8988T (cell line): ENCODE measurements around the gene RPP14.

ENCODE experiments used
- DNase-seq: peaks from one replicate; pipeline ENCODE4 v3.0.0; 2011

The RPP14 gene

DNA sequence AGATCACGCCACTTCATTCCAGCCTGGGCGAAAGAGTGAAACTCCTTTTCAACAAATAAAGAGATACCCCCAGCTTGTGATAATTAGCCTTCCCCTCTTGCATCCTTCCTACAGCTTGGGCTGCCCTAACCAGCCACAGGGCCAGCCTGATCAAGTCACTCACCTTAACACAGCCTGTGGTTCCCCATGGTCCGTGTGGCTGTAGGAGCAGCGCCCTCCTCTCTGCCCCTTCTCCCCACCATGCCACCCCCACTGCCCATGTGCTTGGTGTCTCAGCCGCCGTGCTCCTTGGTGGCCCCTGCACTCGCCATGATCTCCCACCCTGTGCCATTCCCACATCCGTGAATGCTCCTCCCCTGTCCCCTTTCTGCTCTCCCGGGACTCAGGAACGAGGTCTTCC, 13.2 kb upstream of the RPP14 start:
- no peak for DNase-seq

GRCh38 chr3:58293516-58293915, 12.5 kb upstream of the RPP14 start:
- no peak for DNase-seq

DNA sequence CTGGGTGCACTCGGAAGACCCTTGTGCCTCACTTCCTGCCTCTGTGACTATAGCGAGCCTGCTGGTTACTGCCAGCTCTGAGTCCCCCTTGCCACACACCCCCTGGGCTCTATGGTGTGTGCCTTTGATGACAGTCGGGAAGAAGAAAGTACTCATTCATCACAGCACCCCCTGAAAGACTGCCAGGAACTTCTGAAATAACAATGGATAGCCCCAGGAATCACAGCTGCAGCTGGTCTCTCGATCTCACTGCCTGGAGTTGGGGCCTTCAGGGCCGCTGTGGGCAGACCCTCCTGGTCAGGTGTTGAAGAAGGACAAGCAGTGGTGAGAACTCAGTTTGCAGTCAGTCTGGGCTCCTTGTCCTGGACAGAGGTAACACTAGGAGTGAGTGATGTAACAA, 9.8 kb upstream of the RPP14 start:
- no peak for DNase-seq

GRCh38 chr3:58296843-58297242, 9.2 kb upstream of the RPP14 start:
- DNase-seq, result no peak

GRCh38 chr3:58298190-58298589, 7.9 kb upstream of the RPP14 start:
- DNase-seq, result no peak

DNA sequence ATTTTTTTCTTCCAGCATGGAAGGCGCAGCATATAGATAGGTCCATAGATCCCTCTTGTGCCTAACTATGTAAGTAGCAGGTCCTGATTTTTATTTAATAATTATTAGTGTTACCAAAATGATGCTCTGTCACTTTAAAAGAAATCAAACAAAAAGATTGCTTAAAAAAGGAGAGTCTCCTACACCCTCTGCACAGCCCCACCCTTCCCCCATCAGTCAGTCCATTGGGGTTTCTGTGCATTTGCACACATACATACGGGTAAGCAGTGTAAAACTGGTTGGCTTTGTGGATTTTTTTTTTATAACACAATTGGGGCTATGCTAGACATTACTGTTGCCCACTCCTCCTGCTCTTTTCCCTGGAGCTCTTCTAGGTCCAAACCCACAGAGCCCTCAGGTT, 7.0 kb upstream of the RPP14 start:
- no peak for DNase-seq

DNA sequence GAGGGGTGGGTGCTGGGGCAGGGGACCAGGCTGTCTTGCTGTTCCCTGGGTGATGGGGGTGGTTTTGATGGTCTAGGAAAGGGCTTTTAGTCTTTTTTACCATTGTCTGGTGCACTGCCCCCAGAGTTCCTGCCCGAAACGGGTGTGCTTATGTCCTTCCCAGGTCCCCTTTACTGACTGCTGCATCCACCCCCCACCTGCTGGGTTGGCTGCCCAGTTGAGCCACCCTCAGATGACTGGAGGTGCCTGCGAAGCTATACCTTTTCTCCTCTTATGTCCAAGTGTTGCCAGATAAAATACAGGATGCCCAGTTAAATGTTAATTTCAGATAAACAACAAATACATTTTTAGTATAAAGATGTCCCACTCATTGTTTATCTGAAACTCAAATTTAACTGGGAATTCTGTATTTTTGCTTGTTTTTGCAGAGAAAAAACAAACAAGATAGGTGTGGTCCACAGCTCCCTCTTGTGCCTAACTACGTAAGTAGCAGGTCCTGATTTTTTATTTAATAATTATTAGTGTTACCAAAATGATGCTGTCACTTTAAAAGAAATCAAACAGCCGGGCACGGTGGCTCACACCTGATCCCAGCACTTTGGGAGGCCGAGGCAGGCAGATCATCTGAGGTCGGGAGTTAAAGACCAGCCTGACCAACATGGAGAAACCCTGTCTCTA, 6.1 kb upstream of the RPP14 start:
- DNase-seq, result no peak

DNA sequence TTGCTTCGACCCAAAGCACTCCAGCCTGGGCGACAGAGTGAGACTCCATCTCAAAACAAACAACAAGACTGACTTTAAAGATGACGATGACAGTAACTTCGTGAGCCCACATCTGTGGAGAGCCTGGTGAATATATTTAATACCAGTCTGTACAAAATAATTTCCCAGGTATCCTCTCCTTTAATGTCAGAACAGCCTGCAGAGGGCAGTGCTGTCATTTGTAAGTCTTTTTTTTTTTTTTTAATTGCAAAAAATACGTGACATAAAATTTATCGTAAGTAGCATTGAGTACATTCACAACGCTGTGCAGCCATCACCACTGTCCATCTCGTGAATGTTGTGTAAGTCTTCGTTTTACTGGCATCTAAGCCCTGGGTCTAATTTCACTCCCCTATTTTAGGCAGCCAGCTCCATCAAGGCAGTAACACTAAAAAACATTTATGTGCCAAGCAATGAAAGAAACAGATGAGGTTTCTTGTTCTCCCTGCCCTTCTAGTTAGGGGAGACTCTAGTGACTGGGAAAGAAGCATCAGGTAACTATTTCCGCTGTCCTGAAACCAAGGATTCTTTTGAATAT, 1.7 kb downstream of the RPP14 start:
- DNase-seq, result no peak

DNA sequence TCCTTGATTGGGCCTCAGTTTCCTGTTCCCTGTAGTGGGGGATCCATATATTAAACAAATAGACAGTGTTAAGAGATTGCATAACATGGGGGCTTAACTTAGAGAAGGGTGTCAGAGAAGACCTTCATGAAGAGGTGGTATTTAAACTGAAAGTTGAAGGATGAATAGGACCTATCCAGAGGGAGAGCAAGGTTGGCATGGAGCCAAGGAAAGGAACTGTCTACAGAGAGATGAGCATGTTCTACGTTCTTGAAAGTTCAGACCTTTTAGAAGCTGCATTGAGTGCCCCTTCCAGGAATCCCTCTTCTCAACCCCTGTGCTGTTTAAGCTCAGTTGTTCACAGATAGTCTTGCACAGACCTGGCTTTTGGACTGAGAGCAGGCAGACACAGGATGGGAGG, 2.7 kb downstream of the RPP14 start:
- no peak for DNase-seq

- DNase-seq, result no peak
Measured at GRCh38 chr3:58317811-58318210, 11.8 kb downstream of the RPP14 start.

DNA sequence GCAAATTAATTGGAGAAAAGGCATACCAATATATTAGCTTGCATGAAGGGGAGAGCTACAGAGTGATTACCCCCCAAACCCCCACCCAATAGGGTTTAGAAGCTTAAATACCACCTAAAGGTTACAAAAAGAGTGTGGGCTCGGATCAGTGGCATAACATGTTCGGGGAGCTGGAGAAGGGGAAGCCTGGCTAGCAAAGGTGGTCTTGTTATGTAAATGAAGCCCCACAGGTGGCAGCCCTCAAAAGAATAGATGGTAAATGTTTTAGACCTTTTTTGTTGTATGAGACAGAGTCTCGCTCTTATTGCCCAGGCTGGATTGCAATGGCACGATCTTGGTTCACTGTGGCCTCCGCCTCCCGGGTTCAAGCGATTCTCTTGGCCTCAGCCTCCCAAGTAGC, 15.7 kb downstream of the RPP14 start:
- no peak for DNase-seq

DNA sequence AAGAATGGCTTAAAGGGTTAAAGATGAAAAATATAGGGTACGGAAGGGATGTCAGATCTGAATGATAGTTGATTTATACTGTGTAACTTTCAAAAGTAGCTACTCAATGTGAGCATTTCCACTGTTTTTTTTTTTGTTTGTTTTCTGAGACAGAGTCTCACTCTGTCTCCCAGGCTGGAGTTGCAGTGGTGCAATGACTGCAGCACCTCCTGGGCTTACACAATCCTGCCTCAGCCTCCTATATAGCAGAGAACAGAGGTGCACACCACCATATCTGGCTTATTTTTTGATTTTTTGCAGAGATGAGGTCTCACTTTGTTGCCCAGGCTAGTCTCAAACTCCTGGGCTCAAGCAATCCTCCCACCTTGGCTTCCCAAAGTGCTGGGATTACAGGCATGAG, 16.7 kb downstream of the RPP14 start:
- DNase-seq, result no peak

DNA sequence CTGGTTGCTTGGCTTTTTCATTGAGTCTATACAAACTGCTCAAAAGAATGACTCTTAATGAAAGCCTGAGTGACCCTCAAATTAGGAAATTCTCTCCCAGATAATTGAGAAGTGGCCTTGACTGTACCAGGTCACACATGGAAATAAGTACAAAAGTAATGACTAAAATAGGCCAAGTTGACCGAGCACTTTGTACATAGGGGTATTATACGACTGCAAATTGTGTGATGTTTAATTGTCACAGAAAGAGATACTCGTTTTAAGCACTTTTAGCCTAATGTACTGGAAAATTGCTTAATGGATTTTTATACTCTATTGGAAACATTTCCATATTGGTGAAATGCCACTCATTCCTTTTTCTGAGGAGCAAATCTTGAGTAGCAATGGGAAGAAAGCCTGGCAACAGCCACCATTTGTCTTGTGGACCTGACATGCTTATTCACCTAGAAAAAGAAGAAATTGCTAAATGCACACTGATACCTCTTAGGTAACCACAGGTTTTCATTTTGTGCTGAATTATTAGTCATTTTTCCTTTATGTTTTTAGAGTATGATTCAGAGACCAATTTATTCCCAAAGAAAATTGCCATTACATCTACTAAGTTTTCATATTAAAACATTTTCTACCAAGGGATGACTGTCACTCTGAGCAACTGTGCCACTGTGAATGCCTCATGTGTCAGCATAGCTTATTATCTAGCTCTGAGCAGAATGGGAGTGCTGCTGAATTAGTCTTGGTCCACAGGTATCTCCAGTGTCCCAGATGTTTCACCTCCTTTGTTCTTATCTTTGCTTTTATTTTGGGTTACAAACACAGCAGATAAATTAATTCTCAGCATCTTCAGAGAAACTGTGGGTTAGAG, 17.7 kb downstream of the RPP14 start:
- DNase-seq, result no peak

GRCh38 chr3:58324391-58325390, 18.6 kb downstream of the RPP14 start:
- no peak for DNase-seq

DNA sequence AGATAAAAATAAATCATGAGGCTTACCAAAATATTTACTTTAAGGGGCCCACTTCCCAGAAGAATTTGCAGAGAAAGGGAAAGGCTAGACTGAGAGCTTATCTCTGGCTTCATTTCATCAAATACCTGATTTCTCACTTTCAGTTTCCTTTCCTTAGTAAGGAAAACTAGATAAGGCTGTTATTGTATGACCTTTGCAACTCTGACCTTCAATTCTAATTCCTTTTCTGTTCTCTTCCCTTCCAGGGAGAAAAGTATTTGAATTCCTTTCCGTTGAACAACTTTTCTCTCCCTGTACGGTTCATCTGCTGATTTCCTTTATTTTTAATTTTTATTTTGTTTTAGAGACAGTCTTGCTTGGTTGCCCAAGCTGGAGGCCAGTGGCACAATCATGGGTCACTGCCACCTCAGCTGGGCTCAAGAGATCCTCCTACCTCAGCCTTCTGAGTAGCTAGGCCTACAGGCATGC, 19.5 kb downstream of the RPP14 start:
- DNase-seq, result no peak

- DNase-seq, result no peak
Measured at GRCh38 chr3:58326267-58326900, 20.3 kb downstream of the RPP14 start.

DNA sequence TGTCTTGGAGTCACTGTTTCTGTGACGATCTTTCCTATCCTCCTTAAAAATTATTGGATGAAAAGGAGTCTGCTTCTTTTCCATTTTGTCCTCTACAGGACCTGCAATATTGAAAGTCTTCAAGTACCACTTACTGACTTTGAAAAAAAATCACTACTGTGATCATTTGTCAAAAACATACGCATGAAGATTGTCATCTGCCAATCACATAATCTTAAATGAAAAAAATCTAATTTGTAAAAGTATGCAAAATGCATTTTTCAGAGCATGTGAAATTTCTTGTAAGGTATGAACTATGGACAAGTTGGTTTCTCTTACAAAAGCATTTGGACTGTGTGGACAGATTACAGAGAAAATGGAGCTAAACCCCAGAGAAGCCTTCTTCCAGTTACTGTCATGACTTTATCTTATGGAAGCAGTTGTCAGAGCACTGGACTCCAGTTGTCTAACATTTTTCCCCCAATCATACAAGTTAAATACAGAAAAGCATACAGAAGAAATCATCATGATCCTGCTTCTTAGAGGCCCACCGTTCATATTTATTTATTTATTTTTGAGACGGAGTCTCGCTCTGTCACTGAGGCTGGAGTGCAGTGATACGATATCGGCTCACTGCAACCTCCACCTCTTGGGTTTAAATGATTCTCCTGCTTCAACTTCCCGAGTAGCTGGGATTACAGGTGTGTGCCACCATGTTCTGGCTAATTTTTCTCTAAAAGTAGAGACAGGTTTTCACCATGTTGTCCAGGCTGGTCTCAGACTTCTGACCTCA, 23.3 kb downstream of the RPP14 start:
- no peak for DNase-seq

DNA sequence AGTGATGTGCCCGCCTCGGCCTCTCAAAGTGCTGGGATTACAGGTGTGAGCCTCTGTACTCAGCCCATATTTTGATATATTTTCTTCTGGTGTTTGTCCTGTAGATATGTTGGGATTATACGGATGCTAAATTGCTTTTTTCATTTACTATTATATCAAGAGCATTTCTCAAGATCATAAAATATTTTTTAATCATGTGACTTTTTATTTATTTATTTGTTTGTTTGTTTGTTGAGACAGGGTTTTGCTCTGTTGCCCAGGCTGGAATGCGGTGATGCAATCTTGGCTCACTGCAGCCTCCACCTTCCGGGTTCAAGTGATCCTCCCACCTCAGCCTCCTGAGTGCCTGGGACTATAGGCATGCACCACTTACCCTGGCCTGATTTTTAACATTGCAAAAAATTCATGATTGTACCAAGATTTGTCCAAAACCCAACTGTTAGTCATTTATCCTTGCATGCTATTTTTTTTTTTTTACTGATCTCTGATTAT, 23.9 kb downstream of the RPP14 start:
- no peak for DNase-seq

DNA sequence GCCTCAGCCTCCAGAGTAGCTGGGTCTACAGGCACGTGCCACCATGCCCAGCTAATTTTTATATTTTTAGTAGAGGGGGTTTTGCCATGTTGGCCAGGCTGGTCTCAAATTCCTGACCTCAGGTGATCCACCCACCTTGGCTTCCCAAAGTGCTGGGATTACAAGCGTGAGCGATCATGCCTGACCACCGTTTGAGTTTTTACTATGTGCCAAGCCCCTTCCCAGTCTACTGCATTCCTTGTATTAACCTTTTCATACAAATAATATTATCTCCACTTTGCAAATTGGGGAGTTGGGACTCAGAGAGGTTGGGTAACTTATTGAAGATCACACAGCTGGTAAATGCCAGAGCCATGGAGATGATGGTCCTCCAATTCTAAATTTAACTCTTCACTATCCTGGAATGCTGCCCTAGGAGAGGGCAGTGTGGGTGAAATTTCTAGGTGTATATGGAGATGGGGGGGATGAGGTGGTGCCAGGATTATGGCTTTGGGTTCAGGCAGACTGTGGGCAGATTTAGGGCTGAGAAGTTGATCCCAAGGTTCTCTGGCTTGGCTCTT, 25.6 kb downstream of the RPP14 start:
- DNase-seq, result no peak

DNA sequence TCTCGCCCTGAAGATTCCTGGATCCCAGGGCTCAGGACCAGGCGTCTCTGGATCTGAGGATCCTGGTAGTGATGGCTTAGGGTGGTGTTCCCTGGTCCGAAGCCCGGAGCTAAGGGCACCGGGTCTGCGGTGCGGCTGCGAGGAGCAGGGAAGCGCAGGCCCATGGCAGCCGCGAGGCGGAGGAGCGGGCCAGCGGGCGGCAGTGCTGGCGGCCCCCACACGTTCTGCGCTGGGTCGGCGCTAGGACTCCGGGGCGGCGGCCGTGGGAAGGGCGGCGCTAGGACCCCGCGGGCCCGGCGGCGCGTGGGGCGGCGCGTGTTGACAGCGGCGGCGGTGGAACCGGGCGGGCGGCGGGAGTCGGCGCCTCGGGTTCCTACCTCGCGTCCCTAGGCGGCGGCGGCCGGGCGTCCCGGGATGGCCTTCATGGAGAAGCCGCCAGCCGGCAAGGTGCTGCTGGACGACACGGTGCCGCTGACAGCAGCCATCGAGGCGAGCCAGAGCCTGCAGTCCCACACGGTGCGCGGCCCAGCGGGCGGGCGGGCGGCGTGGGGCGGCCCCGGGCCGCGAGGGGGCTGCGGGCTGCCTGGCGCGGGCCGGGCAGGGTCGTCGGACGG, 26.6 kb downstream of the RPP14 start, which contains the start of gene PXK:
TSS of gene PXK (plus strand) at position 318 of the 614 bp plus-strand sequence. CDS start at position 415, 97 bp downstream.
- peak; percentile 81 for DNase-seq
